Lung (tissue), 13 donors: Measurements from ENCODE around the gene TMEM253. TPM values are rescaled to one million over a fixed set of nuclear protein-coding genes. Genes with fewer than 3 reads are reported as not detected.

ENCODE experiments used
- ATAC-seq: fragments of 200-7000 bp; cut with Tn5 transposase; one replicate; pipeline ENCODE4 v1.9.1; 2020; ENCODE audit warnings: moderate number of reproducible peaks; ENCODE audit not compliant: insufficient read depth, low FRiP score
- DNase-seq, 3 donors: peaks; one replicate each; pipeline ENCODE4 v3.0.0-alpha.2; 2013 to 2017
- H3K27ac ChIP-seq, 2 donors: one replicate each; pipeline ENCODE4 v1.5.1; 2013; ENCODE audit warnings: mild to moderate bottlenecking in 2 of 2, moderate library complexity in 2 of 2, control low read depth in 1 of 2, inconsistent platforms in 1 of 2, low read depth in 1 of 2, low read length in 1 of 2
- H3K27me3 ChIP-seq, 3 donors: one replicate each; pipeline ENCODE4 v1.5.1; 2013; ENCODE audit warnings: low read length in 2 of 3; ENCODE audit not compliant: control insufficient read depth in 3 of 3, insufficient read depth in 3 of 3
- H3K36me3 ChIP-seq, 4 donors: one replicate each; pipeline ENCODE4 v1.5.1; 2013; ENCODE audit warnings: low read length in 4 of 4, mild to moderate bottlenecking in 1 of 4, moderate library complexity in 1 of 4; ENCODE audit not compliant: control insufficient read depth in 4 of 4, insufficient read depth in 4 of 4
- H3K4me1 ChIP-seq, 5 donors: one replicate each; pipeline ENCODE4 v1.5.1; 2013; ENCODE audit warnings: low read length in 5 of 5, mild to moderate bottlenecking in 2 of 5, moderate library complexity in 1 of 5; ENCODE audit not compliant: control insufficient read depth in 5 of 5, insufficient read depth in 5 of 5
- H3K4me3 ChIP-seq: one replicate; pipeline ENCODE4 v1.5.1; 2013; ENCODE audit warnings: mild to moderate bottlenecking, control low read depth, moderate library complexity
- H3K9ac ChIP-seq, 2 donors: one replicate each; pipeline ENCODE4 v1.5.1; 2013; ENCODE audit warnings: low read length in 2 of 2, control low read depth in 1 of 2; ENCODE audit not compliant: insufficient read depth in 1 of 2
- H3K9me3 ChIP-seq, 4 donors: one replicate each; pipeline ENCODE4 v1.5.1; 2013; ENCODE audit warnings: low read length in 3 of 4, mild to moderate bottlenecking in 1 of 4, moderate library complexity in 1 of 4; ENCODE audit not compliant: control insufficient read depth in 4 of 4, insufficient read depth in 3 of 4
- CTCF ChIP-seq: IDR thresholded peaks from 2 replicates; pipeline ENCODE4 v1.5.1; 2012; ENCODE audit warnings: mild to moderate bottlenecking; ENCODE audit errors: control extremely low read depth, extremely low read depth
- WGBS, 2 donors: extraction: QIAGEN DNeasy Blood & Tissue Kit; methylation state at CpG; one replicate each; pipeline ENCODE4 v1.1.7; 2013; 5-methylcytosine and 5-hydroxymethylcytosine counted together
- polyA plus RNA-seq, 2 donors: library from polyadenylated mRNA; stranded (reverse); fragments of 200-250 nt; gene quantifications; one replicate each; pipeline ENCODE4 v1.2.1, GENCODE V29; 2013
- small RNA-seq: library from RNA; depleted of rRNA; stranded (forward); fragments of <200 nt; gene quantifications from one replicate; pipeline ENCODE3, GENCODE V24; 2014; ENCODE audit warnings: low replicate concordance
- total RNA-seq, 2 donors: library from RNA; depleted of rRNA in 1 of 2; stranded (reverse); fragments of >200 nt in 1 of 2; gene quantifications; one replicate each; pipeline ENCODE4 v1.2.1, GENCODE V29; 2014 to 2021
- donor health status: control.
- donor health status: control.
- donor health status: Bipolar disorder and iron deficiency.
- donor health status: healthy.
- donor health status: DM: yes; HTN: yes; CAD: no.

The TMEM253 gene
- total and polyA plus RNA-seq, 4 donors, result 0.20 to 0.52 (median 0.34) TPM

DNA sequence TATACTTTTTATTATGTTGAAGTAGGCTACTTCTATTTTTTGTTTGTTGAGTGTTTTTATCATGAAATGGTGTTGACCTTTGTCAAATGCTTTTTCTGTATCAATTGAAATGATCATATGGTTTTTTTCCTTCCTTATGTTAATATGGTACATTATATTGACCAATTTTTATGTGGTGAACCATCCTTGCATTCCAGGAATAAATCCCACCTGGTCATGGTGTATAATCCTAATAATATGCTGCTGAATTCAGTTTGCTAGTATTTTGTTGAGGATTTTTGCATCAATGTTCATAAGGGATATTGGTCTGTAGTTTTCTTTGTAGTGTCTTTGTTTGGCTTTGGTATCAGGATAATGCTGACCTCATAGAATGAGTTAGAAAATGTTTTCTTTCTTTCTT is 44.6 kb downstream of the TMEM253 start:
- Histone ChIP-seq H3K4me1 (no peaks in the 10 kb centered on the region), H3K36me3 (no peaks in the 10 kb centered on the region), H3K27ac (no peak overlapping the region), H3K27me3 (no peaks in the 10 kb centered on the region), H3K4me3 (no peak overlapping the region), H3K9ac (no peak overlapping the region), H3K9me3 (peaks cover 0 to 3% (median 0%) of the 10 kb centered on the region in 4 donors)
- ATAC-seq (no peak), DNase-seq (no peak)
- TF ChIP-seq CTCF, result no peak

DNA sequence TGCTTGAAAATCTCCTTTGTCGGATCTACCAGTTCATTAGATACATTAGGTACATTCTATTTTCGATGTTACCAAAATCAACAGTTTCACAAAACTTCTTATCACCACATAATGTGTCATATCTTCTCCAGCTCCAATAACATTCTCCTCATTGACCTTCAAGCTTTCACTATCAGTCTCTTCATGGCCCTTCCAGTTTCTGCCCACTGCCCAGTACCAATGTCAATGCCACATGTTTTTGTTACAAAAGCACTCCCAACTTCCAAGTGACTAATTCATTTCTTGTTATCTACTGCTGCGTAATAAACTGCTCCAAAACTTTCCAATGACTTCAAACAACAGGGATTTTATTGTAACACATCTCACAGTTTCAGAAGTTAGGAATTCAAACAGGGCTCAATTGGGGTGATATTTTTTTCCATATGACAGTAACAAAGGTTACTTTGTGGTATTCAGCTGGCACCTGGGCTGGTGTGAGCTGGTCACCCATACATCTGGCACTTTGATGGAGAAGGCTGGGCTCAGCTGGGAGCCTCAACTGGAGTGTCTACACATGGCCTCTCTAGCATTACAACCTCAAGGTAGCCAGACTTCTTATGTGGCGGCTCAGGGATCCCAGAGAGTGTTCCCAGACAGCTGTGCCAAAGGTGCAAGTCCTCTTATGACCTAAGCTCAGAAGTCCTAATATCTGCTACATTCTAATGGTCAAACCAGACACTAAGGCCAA is 48.9 kb downstream of the TMEM253 start:
- Histone ChIP-seq H3K36me3 (no peaks in the 10 kb centered on the region), H3K4me1 (no peaks in the 10 kb centered on the region), H3K9me3 (peaks cover 0 to 3% (median 0%) of the 10 kb centered on the region in 4 donors), H3K27me3 (no peaks in the 10 kb centered on the region), H3K4me3 (no peak overlapping the region), H3K9ac (no peak overlapping the region), H3K27ac (no peak overlapping the region)
- ATAC-seq, result no peak
- 85 to 96% methylated on average over 4 of the region's 4 CpGs for WGBS, 2 donors
- TF ChIP-seq CTCF, result no peak
- DNase-seq, result no peak

Small RNA genes lying within 50 kb of the gene (small RNA-seq; reads per million reads assigned to genes)
- gene RNU6-252P, result not detected

Other genes starting within 250 kb of the TMEM253 start
- under 1 TPM in 1 of 2 donors, not detected in 1; 0.31 TPM for gene RNASE3, start 209.7 kb upstream of the TMEM253 start, total RNA-seq
- 1 to 10 TPM in 1 of 2 donors, under 1 TPM in 1; 0.79 to 2.5 TPM for gene RNASE3, start 209.7 kb upstream of the TMEM253 start, polyA plus RNA-seq
- 1 to 10 TPM; 2.4 to 7.8 TPM for gene RNASE2, start 145.6 kb upstream of the TMEM253 start, total RNA-seq
- gene RNASE2, start 145.6 kb upstream of the TMEM253 start, polyA plus RNA-seq, result 10 to 100 TPM in 1 of 2 donors, 1 to 10 TPM in 1; 8.7 to 65.0 TPM
- gene METTL17, start 111.1 kb upstream of the TMEM253 start, total RNA-seq, result 10 to 100 TPM; 53.8 to 59.6 TPM
- 10 to 100 TPM; 51.2 to 67.1 TPM for gene METTL17, start 111.1 kb upstream of the TMEM253 start, polyA plus RNA-seq
- not detected for gene SLC39A2, start 101.8 kb upstream of the TMEM253 start, total RNA-seq
- gene SLC39A2, start 101.8 kb upstream of the TMEM253 start, polyA plus RNA-seq, result under 1 TPM; 0.02 to 0.08 TPM
- gene NDRG2, start 76.0 kb upstream of the TMEM253 start, total RNA-seq, result 100 to 1,000 TPM in 1 of 2 donors, 10 to 100 TPM in 1; 50.6 to 112 TPM
- gene NDRG2, start 76.0 kb upstream of the TMEM253 start, polyA plus RNA-seq, result 10 to 100 TPM; 46.1 to 66.7 TPM
- under 1 TPM in 1 of 2 donors, not detected in 1; 0.65 TPM for gene TPPP2, start 70.8 kb upstream of the TMEM253 start, total RNA-seq
- not detected for gene TPPP2, start 70.8 kb upstream of the TMEM253 start, polyA plus RNA-seq
- gene RNASE13, start 66.3 kb upstream of the TMEM253 start, total RNA-seq, result not detected
- gene RNASE13, start 66.3 kb upstream of the TMEM253 start, polyA plus RNA-seq, result not detected
- gene RNASE7, start 58.7 kb upstream of the TMEM253 start, total RNA-seq, result not detected
- gene RNASE7, start 58.7 kb upstream of the TMEM253 start, polyA plus RNA-seq, result under 1 TPM; 0.13 to 0.18 TPM
- gene RNASE8, start 43.2 kb upstream of the TMEM253 start, total RNA-seq, result not detected
- not detected for gene RNASE8, start 43.2 kb upstream of the TMEM253 start, polyA plus RNA-seq
- gene ARHGEF40, start 30.8 kb upstream of the TMEM253 start, total RNA-seq, result 10 to 100 TPM; 36.7 to 48.6 TPM
- gene ARHGEF40, start 30.8 kb upstream of the TMEM253 start, polyA plus RNA-seq, result 10 to 100 TPM; 13.1 to 17.8 TPM
- gene ZNF219, start 2.4 kb upstream of the TMEM253 start, total RNA-seq, result 10 to 100 TPM in 1 of 2 donors, 1 to 10 TPM in 1; 8.0 to 48.5 TPM
- gene ZNF219, start 2.4 kb upstream of the TMEM253 start, polyA plus RNA-seq, result 10 to 100 TPM; 21.6 to 38.3 TPM
- not detected for gene OR5AU1, start 55.0 kb downstream of the TMEM253 start, total RNA-seq
- not detected for gene OR5AU1, start 55.0 kb downstream of the TMEM253 start, polyA plus RNA-seq
- gene HNRNPC, start 168.4 kb downstream of the TMEM253 start, total RNA-seq, result 100 to 1,000 TPM; 302 to 508 TPM
- gene HNRNPC, start 168.4 kb downstream of the TMEM253 start, polyA plus RNA-seq, result 100 to 1,000 TPM; 576 to 589 TPM
- gene RPGRIP1, start 179.0 kb downstream of the TMEM253 start, total RNA-seq, result under 1 TPM; 0.43 to 0.65 TPM
- under 1 TPM; 0.33 to 0.58 TPM for gene RPGRIP1, start 179.0 kb downstream of the TMEM253 start, polyA plus RNA-seq